Colonic mucosa (tissue), 4 donors: ENCODE results near the gene NOBOX. TPM values are rescaled to one million over a fixed set of nuclear protein-coding genes. Genes with fewer than 3 reads are reported as not detected.

ENCODE experiments used
- DNase-seq: peaks from one replicate; pipeline ENCODE4 v3.0.0-alpha.2; 2020
- H3K27ac ChIP-seq: fragments of 200-600 bp; one replicate; pipeline ENCODE4 v1.8.0; 2021
- H3K27me3 ChIP-seq: fragments of 200-600 bp; one replicate; pipeline ENCODE4 v1.8.0; 2021
- H3K36me3 ChIP-seq: fragments of 200-600 bp; one replicate; pipeline ENCODE4 v1.8.0; 2021
- H3K4me1 ChIP-seq: fragments of 200-600 bp; one replicate; pipeline ENCODE4 v1.8.0; 2021; ENCODE audit warnings: mild to moderate bottlenecking
- H3K4me3 ChIP-seq: fragments of 200-600 bp; one replicate; pipeline ENCODE4 v1.8.0; 2021
- H3K9ac ChIP-seq, 2 donors: one replicate each; pipeline ENCODE4 v1.7.0; 2013; ENCODE audit warnings: control low read depth in 2 of 2, low read depth in 2 of 2, low read length in 2 of 2
- H3K9me3 ChIP-seq: fragments of 200-600 bp; one replicate; pipeline ENCODE4 v1.8.0; 2021
- intact Hi-C: fragments of 100-400 bp; cut with DNase I; formaldehyde crosslinking; loops from one replicate; pipeline ENCODE4 v1.14.1; 2022
- total RNA-seq, 2 donors: library from RNA; stranded (reverse); fragmentation: NEBNext Ultra II Directional in 1 of 2; extraction: Animal tissue kit (Norgen Biotek cat#: 25700) in 1 of 2; gene quantifications; one replicate each; pipeline ENCODE4 v1.2.1, GENCODE V29; 2021
- TF ChIP-seq, protein P1 (sequence below): fragments of 200-600 bp; IDR thresholded peaks from one replicate; pipeline ENCODE4 v1.8.0; 2022; ENCODE audit warnings: antibody characterized with exemption, mild to moderate bottlenecking
- donor health status: healthy.
- donor health status: DM: no; HTN: no; CAD: no.
- donor health status: DM: no; HTN: no; CAD: no.

Gene NOBOX
- total RNA-seq, 2 donors from 2014 or later = not detected

DNA sequence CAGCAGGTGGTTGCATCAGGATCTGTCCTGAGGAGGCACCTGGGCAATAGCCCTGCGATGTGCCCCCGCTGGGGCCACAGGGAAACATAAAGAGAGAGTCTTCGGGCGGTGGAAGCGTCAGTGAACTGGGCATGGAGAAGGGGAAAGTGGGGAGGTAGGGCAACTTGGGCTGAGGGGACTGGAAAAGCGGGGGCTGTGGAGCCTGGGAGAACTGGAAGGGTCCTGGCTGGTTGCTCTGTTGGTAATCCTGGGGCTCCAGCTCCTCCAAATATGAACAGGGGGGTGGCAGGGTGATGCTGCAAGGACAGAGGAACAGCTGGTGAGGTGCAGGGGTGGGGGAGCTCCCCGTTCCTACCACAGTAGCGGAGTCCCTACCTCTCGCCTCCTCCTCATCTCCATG, 5.2 kb downstream of the NOBOX start:
- H3K4me3 ChIP-seq = no peak overlapping the region
- intact Hi-C loops = no loop called here
- H3K27ac ChIP-seq = no peak overlapping the region
- no peaks in the 10 kb centered on the region for H3K36me3 ChIP-seq
- no peaks in the 10 kb centered on the region for H3K9me3 ChIP-seq
- TF ChIP-seq, protein P1, sequence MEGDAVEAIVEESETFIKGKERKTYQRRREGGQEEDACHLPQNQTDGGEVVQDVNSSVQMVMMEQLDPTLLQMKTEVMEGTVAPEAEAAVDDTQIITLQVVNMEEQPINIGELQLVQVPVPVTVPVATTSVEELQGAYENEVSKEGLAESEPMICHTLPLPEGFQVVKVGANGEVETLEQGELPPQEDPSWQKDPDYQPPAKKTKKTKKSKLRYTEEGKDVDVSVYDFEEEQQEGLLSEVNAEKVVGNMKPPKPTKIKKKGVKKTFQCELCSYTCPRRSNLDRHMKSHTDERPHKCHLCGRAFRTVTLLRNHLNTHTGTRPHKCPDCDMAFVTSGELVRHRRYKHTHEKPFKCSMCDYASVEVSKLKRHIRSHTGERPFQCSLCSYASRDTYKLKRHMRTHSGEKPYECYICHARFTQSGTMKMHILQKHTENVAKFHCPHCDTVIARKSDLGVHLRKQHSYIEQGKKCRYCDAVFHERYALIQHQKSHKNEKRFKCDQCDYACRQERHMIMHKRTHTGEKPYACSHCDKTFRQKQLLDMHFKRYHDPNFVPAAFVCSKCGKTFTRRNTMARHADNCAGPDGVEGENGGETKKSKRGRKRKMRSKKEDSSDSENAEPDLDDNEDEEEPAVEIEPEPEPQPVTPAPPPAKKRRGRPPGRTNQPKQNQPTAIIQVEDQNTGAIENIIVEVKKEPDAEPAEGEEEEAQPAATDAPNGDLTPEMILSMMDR = no peak
- DNase-seq = no peak
- no peak overlapping the region for H3K9ac ChIP-seq
- H3K4me1 ChIP-seq = no peaks in the 10 kb centered on the region
- H3K27me3 ChIP-seq = no peaks in the 10 kb centered on the region

DNA sequence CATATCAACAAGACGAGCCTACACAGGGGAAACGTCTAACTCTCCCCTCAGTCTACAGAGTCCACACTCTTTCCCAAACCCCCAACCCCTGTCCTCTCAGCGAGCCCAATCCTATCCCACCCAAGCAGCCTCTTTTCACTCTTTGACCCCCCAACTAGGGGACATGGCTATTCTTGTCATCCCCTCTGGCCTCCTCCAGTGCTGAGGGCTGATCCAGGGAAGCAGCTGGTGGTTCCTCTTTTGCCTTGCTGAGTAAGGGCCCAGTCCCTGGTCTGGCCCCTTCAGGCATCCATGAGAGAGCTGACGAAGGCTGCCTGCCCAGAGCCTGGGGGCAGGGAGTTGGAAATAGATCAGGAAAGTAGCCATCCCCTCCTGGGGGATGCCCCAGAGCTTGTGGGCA, 6.4 kb downstream of the NOBOX start:
- DNase-seq = no peak
- no peak overlapping the region for H3K9ac ChIP-seq
- no peaks in the 10 kb centered on the region for H3K27me3 ChIP-seq
- TF ChIP-seq, protein P1 = no peak
- no peak overlapping the region for H3K27ac ChIP-seq
- no peaks in the 10 kb centered on the region for H3K4me1 ChIP-seq
- no peak overlapping the region for H3K4me3 ChIP-seq
- intact Hi-C loops = no loop called here
- no peaks in the 10 kb centered on the region for H3K9me3 ChIP-seq
- H3K36me3 ChIP-seq = no peaks in the 10 kb centered on the region

DNA sequence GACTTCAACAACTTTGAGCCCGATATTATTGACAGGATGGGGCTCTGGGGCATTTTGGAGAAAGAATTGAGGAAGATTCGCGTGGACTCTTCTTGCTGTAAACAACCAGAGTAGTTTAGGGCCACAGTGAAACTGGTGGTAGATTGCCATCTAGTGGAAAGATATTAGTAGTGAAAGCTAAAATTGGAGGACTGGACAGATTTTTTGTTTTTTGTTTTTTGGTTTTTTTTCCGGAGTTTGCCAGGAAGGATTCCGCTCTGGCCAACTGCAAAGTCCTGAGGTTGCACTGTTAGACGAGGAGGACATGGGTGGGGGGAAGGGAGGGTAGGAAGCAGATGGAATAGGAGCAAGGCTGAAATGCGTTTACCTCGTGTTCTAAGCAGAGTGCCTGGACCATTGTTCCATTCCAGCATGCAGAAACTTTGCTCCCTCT, 11.7 kb downstream of the NOBOX start:
- no peaks in the 10 kb centered on the region for H3K27me3 ChIP-seq
- H3K36me3 ChIP-seq = no peaks in the 10 kb centered on the region
- H3K9ac ChIP-seq = no peak overlapping the region
- no peak for DNase-seq
- H3K4me3 ChIP-seq = no peak overlapping the region
- no peak overlapping the region for H3K27ac ChIP-seq
- TF ChIP-seq, protein P1 = peak; percentile 59
- H3K4me1 ChIP-seq = no peaks in the 10 kb centered on the region
- H3K9me3 ChIP-seq = no peaks in the 10 kb centered on the region
- intact Hi-C loops = no loop called here

DNA sequence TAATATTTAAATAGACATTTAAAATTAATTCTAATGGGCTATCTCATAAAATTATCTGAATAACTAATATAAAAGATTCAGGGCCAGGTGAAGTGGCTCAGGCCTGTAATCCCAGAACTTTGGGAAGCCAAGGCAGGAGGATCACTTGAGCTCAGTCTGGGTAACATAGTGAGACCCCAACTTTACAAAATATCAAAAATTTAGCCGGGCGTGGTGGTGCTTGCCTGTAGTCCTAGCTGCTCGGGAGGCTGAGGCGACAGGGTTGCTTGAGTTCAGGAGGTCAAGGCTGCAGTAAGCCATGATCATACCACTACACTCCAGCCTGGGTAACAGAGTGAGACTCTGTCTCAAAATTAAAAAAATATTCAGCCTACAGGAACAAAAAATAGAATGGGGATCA, 12.5 kb downstream of the NOBOX start:
- TF ChIP-seq, protein P1 = no peak
- Histone ChIP-seq H3K27me3 (no peaks in the 10 kb centered on the region), H3K36me3 (no peaks in the 10 kb centered on the region), H3K4me3 (no peak overlapping the region), H3K4me1 (no peaks in the 10 kb centered on the region), H3K9me3 (no peaks in the 10 kb centered on the region), H3K27ac (no peak overlapping the region), H3K9ac (no peak overlapping the region)
- DNase-seq = no peak
- intact Hi-C loops = no loop called here

DNA sequence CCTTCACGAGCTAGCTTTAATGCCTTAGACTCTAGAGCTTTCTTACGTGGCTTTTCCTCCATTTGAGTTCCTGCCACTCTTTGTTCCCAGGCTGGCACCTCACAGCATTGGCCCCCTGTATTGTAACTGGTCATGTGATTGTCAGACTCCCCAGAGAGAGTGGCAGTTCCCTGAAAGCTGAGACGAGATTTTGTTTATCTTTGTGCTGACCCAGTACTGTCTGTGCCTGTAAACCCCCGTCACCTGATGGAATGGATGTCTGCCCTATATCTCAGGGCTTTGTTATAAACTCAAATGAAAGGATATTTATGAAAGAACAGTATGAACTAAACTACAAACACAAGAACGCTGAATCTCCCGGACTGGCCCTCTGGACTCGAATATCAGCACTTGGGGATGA, 13.0 kb downstream of the NOBOX start:
- H3K9me3 ChIP-seq = no peaks in the 10 kb centered on the region
- intact Hi-C loops = no loop called here
- H3K4me3 ChIP-seq = no peak overlapping the region
- TF ChIP-seq, protein P1 = no peak
- no peaks in the 10 kb centered on the region for H3K4me1 ChIP-seq
- no peak overlapping the region for H3K27ac ChIP-seq
- no peaks in the 10 kb centered on the region for H3K27me3 ChIP-seq
- H3K9ac ChIP-seq = no peak overlapping the region
- H3K36me3 ChIP-seq = no peaks in the 10 kb centered on the region
- no peak for DNase-seq

DNA sequence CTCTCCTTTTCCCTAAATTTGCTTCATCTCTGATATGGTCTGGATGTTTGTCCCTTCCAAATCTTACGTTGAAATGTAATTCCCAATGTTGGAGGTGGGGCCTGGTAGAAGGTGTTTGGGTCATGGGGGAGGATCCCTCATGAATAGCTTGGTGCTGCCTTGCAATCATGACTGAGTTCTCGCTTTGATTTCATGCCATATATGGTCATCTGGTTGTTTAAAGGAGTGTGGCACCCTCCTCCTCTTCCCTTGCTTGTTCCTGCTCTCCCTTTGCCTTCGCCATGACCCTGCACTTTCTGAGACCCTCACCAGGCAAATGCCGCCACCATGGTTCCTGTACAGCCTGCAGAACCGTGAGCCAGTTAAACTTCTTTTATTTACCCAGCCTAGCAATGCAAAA, 14.5 kb downstream of the NOBOX start:
- TF ChIP-seq, protein P1 = no peak
- H3K27ac ChIP-seq = no peak overlapping the region
- no peaks in the 10 kb centered on the region for H3K9me3 ChIP-seq
- intact Hi-C loops = no loop called here
- H3K4me3 ChIP-seq = no peak overlapping the region
- H3K4me1 ChIP-seq = peaks cover 5% of the 10 kb centered on the region
- DNase-seq = no peak
- H3K27me3 ChIP-seq = no peaks in the 10 kb centered on the region
- no peak overlapping the region for H3K9ac ChIP-seq
- no peaks in the 10 kb centered on the region for H3K36me3 ChIP-seq
